ENCODE results near the gene LYRM7. TPM values are rescaled to one million over a fixed set of nuclear protein-coding genes. Genes with fewer than 3 reads are reported as not detected.

The LYRM7 gene
- total RNA-seq, 1 experiment from 2014 or later = 5.0 TPM

DNA sequence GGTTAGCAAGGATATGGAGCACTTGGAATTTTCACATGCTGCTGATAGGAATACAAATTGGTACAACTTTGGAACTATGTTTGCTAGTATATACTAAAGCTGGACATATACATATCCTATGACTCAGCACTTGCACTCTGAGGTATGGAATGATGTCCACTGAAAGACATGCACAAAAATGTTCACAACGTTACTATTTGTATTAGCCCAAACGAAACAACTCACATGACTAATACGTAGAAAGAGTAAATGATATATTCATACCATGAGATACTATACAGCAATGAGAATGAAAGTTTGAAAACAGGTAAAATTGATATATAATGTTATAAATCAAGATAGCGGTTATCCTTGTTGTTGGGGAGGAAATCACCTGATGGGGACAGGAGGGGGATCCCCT, 47.6 kb downstream of the LYRM7 start:
- TF ChIP-seq, protein P1, sequence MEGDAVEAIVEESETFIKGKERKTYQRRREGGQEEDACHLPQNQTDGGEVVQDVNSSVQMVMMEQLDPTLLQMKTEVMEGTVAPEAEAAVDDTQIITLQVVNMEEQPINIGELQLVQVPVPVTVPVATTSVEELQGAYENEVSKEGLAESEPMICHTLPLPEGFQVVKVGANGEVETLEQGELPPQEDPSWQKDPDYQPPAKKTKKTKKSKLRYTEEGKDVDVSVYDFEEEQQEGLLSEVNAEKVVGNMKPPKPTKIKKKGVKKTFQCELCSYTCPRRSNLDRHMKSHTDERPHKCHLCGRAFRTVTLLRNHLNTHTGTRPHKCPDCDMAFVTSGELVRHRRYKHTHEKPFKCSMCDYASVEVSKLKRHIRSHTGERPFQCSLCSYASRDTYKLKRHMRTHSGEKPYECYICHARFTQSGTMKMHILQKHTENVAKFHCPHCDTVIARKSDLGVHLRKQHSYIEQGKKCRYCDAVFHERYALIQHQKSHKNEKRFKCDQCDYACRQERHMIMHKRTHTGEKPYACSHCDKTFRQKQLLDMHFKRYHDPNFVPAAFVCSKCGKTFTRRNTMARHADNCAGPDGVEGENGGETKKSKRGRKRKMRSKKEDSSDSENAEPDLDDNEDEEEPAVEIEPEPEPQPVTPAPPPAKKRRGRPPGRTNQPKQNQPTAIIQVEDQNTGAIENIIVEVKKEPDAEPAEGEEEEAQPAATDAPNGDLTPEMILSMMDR (conservative IDR thresholded peaks at IDR 0.05; ENCODE audit: low read depth, low read length) = no peak
- TF ChIP-seq EZH2phosphoT487 (IDR thresholded peaks at IDR 0.05; ENCODE audit: borderline replicate concordance, low read length) (no peak), EZH2 (IDR thresholded peaks at IDR 0.05; ENCODE audit: low read length, unreplicated experiment) (no peak)
- H4K20me1 ChIP-seq (ENCODE audit: low read length) = no peaks in the 10 kb centered on the region
- peaks cover 13% of the 10 kb centered on the region; the same call in 1 of the 2 replicates for H3K4me1 ChIP-seq (ENCODE audit: insufficient read depth, low read length)
- no peak overlapping the region for H2AFZ ChIP-seq (ENCODE audit: low read length)
- ATAC-seq (peak; percentile 49; the same call in 1 of the 2 replicates), DNase-seq (peak; percentile 55)
- no TSS peak for BruUV-seq (replicated peaks)
- H3K9me2 ChIP-seq (replicated peaks; ENCODE audit: low read length) = no peaks in the 10 kb centered on the region
- H3K27ac ChIP-seq (ENCODE audit: low read length) = no peak overlapping the region
- H3K79me2 ChIP-seq (ENCODE audit: low read length) = no peaks in the 10 kb centered on the region
- ChIA-PET CTCF (no interaction called here), POLR2A (ENCODE audit: unreplicated experiment) (no interaction called here)
- no peak overlapping the region for H3K9ac ChIP-seq (ENCODE audit: low read length)
- intact Hi-C loops (cut with micrococcal nuclease) = no loop called here
- H3K9me3 ChIP-seq (ENCODE audit: low read length) = no peaks in the 10 kb centered on the region
- H3F3A ChIP-seq (ENCODE audit: low read length, unreplicated experiment) = no peaks in the 10 kb centered on the region
- no peak overlapping the region for H3K4me3 ChIP-seq (ENCODE audit: low read length)
- no peaks in the 10 kb centered on the region for H3K27me3 ChIP-seq (ENCODE audit: low read length)
- no peak overlapping the region for H3K4me2 ChIP-seq (ENCODE audit: low read length)
- no peaks in the 10 kb centered on the region for H3K36me3 ChIP-seq (ENCODE audit: low read depth, low read length)

DNA sequence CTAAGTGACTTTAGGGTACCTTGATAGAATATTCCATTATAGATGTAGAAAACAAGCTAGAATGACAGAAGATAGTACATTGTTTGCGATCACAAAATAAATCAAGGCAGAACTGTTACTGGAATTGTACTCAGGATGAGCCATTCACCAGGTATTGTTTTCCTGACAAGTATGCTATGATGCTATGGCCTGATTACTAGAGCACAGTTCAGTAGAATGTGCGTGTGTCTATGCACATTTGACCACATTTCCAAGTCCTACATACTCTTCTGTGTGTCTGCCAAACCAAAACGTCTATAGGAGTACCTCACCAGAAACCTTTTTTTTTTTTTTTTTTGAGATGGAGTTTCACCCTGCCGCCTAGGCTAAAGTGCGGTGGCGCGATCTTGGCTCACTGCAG, 49.8 kb downstream of the LYRM7 start:
- no peaks in the 10 kb centered on the region for H4K20me1 ChIP-seq (ENCODE audit: low read length)
- no peaks in the 10 kb centered on the region for H3K27me3 ChIP-seq (ENCODE audit: low read length)
- intact Hi-C loops (cut with micrococcal nuclease) = no loop called here
- H3K9me3 ChIP-seq (ENCODE audit: low read length) = no peaks in the 10 kb centered on the region
- ChIA-PET CTCF (no interaction called here), POLR2A (ENCODE audit: unreplicated experiment) (no interaction called here)
- H3K36me3 ChIP-seq (ENCODE audit: low read depth, low read length) = no peaks in the 10 kb centered on the region
- no peaks in the 10 kb centered on the region for H3K79me2 ChIP-seq (ENCODE audit: low read length)
- H2AFZ ChIP-seq (ENCODE audit: low read length) = no peak overlapping the region
- no peaks in the 10 kb centered on the region for H3K9me2 ChIP-seq (replicated peaks; ENCODE audit: low read length)
- ATAC-seq = no peak
- BruUV-seq (replicated peaks) = no TSS peak
- peaks cover 13% of the 10 kb centered on the region; the same call in 1 of the 2 replicates for H3K4me1 ChIP-seq (ENCODE audit: insufficient read depth, low read length)
- H3K4me3 ChIP-seq (ENCODE audit: low read length) = no peak overlapping the region
- no peak overlapping the region for H3K4me2 ChIP-seq (ENCODE audit: low read length)
- H3K9ac ChIP-seq (ENCODE audit: low read length) = no peak overlapping the region
- no peaks in the 10 kb centered on the region for H3F3A ChIP-seq (ENCODE audit: low read length, unreplicated experiment)
- no peak overlapping the region for H3K27ac ChIP-seq (ENCODE audit: low read length)
- no peak for DNase-seq
- TF ChIP-seq EZH2 (IDR thresholded peaks at IDR 0.05; ENCODE audit: low read length, unreplicated experiment) = no peak
- TF ChIP-seq EZH2phosphoT487 (IDR thresholded peaks at IDR 0.05; ENCODE audit: borderline replicate concordance, low read length) = no peak
- TF ChIP-seq, protein P1 (conservative IDR thresholded peaks at IDR 0.05; ENCODE audit: low read depth, low read length) = no peak

DNA sequence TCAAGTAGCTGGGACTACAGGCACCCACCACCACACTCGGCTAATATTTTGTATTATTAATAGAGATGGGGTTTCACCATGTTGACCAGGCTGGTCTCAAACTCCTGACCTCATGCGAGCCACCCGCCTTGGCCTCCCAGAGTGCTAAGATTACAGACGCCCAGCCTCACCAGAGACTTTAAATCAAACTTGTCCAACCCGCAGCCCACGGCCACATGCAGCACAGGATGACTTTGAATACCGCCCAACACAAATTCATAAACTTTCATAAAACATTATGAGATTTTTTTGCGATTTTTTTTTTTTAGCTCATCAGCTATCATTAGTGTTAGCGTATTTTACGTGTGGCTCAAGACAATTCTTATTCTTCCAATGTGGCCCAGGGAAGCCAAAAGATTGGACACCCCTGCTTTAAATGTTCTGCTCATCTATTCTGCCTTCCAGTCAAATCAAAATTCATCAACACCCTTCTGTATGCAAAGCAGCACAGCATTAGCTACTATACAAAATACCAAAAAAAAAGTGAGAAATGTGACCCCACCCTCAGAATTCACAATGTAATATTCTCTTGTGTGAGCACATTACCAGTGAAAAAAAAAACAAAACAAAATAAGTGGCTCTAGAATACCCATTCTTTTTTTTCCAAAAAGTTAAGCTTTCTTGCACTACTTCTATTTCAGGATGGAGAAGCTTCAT, 50.4 kb downstream of the LYRM7 start:
- no peak overlapping the region for H3K4me3 ChIP-seq (ENCODE audit: low read length)
- H3K4me2 ChIP-seq (ENCODE audit: low read length) = no peak overlapping the region
- ATAC-seq = no peak
- H3K27ac ChIP-seq (ENCODE audit: low read length) = no peak overlapping the region
- BruUV-seq (replicated peaks) = no TSS peak
- TF ChIP-seq EZH2 (IDR thresholded peaks at IDR 0.05; ENCODE audit: low read length, unreplicated experiment) = no peak
- TF ChIP-seq, protein P1 (conservative IDR thresholded peaks at IDR 0.05; ENCODE audit: low read depth, low read length) = no peak
- no peak for TF ChIP-seq EZH2phosphoT487 (IDR thresholded peaks at IDR 0.05; ENCODE audit: borderline replicate concordance, low read length)
- no peaks in the 10 kb centered on the region for H3K27me3 ChIP-seq (ENCODE audit: low read length)
- intact Hi-C loops (cut with micrococcal nuclease) = no loop called here
- H2AFZ ChIP-seq (ENCODE audit: low read length) = no peak overlapping the region
- ChIA-PET CTCF (no interaction called here), POLR2A (ENCODE audit: unreplicated experiment) (no interaction called here)
- H3K9me3 ChIP-seq (ENCODE audit: low read length) = no peaks in the 10 kb centered on the region
- H3K9ac ChIP-seq (ENCODE audit: low read length) = no peak overlapping the region
- H3K9me2 ChIP-seq (replicated peaks; ENCODE audit: low read length) = no peaks in the 10 kb centered on the region
- no peaks in the 10 kb centered on the region for H4K20me1 ChIP-seq (ENCODE audit: low read length)
- no peak for DNase-seq
- no peaks in the 10 kb centered on the region for H3F3A ChIP-seq (ENCODE audit: low read length, unreplicated experiment)
- H3K4me1 ChIP-seq (ENCODE audit: insufficient read depth, low read length) = peaks cover 13% of the 10 kb centered on the region; the same call in 1 of the 2 replicates
- H3K36me3 ChIP-seq (ENCODE audit: low read depth, low read length) = no peaks in the 10 kb centered on the region
- no peaks in the 10 kb centered on the region for H3K79me2 ChIP-seq (ENCODE audit: low read length)

Measured in PC-3 (cell line).